ENCODE results near the gene SGIP1. TPM values are rescaled to one million over a fixed set of nuclear protein-coding genes. Genes with fewer than 3 reads are reported as not detected.
"Not testable (repeated sequence)": the region's sequence is repeated elsewhere in the genome, so short reads cannot be mapped to it uniquely, and the experiment has no call there.

SGIP1 gene
- total RNA-seq, 1 donor from 2014 or later, result 45.2 TPM

DNA sequence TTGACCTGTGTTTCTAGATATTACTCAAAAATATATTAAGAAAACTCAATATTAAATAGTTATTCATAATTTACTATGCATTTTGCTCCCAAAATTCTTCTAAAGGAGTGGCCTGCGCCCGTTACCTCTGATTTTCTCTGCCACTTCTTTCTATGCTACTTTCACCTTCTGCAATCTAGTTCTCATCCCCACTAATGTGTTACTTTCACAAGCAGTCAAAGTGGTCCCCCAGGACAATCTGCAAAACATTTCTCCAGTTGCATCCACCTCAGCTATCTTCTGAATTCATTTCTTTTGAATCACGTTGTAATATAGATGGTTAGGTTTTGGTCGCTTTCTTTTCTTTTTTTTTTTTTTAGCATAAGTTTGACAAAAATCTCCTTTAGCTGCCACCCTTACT lies 253.7 kb downstream of the SGIP1 start:
- no peak for FAIRE-seq
- DNase-seq (ENCODE audit: low spot score in 2 of 2), result no peak

DNA sequence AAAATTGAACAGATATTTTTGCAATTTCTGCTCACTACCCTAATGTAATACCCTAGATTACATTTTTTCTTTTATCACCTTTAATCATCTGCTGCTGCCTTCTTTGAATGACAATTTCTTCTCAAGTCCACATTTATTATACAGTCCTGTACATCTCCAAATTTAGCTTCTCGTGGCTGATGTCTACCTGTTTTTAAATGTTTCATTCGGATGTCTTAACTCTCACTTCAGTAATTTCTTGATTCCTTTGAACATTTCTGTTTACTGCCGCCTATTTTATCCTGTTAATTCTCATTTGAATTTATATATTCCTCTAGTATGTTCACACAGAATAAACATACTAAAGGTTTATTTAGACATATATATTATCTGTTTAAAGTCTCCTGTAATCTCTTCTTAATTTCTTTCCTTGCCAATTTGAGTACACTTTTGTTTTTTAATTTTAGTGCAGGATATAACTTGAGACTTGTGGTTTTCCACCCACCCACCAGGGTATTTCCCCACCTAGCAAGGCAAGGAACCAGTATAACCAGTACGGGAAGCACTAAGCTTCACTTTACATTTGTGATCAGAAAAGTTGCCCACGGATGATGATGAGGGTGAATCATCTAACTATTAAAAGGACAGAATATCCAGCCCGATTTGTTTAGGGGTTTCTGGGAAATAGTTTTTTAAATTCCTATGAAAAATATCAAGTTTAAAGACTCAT lies 254.4 kb downstream of the SGIP1 start:
- FAIRE-seq, result no peak
- no peak for DNase-seq (ENCODE audit: low spot score in 2 of 2)

- no peak for FAIRE-seq
- DNase-seq (ENCODE audit: low spot score in 2 of 2), result no peak
Observed at GRCh38 chr1:66791621-66792610, 258.0 kb downstream of the SGIP1 start.

DNA sequence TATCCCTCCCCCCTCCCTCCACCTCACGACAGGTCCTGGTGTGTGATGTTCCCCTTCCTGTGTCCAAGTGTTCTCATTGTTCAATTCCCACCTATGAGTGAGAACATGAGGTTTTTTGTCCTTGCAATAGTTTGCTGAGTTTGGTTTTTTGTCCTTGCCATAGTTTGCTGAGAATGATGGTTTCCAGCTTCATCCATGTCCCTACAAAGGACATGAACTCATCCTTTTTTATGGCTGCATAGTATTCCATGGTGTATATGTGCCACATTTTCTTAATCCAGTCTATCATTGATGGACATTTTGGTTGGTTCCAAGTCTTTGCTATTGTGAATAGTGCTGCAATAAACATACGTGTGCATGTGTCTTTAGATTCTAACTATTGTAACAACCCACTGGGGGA lies 261.9 kb downstream of the SGIP1 start:
- not testable (repeated sequence) for DNase-seq (ENCODE audit: low spot score in 2 of 2); FAIRE-seq

Small RNA genes within 50 kb of the gene (small RNA-seq; reads per million reads assigned to genes)
- 4.2 reads per million, percentile 91 among the genes with 10 or more reads in this experiment for gene MIR3117

Other genes starting within 250 kb of the SGIP1 start
- gene DYNLT5, start 218.3 kb downstream of the SGIP1 start, total RNA-seq, result 1.2 TPM